GM18511 (cell line): ENCODE results near the gene TDRD12.
"Not testable (repeated sequence)": the region's sequence is repeated elsewhere in the genome, so short reads cannot be mapped to it uniquely, and the experiment has no call there.

Experiments
- ATAC-seq: cut with Tn5 transposase; IDR thresholded peaks from one replicate; pipeline ENCODE4 v1.9.1; 2021; ENCODE audit warnings: mild to moderate bottlenecking, moderate library complexity; ENCODE audit not compliant: unreplicated experiment

Gene TDRD12

DNA sequence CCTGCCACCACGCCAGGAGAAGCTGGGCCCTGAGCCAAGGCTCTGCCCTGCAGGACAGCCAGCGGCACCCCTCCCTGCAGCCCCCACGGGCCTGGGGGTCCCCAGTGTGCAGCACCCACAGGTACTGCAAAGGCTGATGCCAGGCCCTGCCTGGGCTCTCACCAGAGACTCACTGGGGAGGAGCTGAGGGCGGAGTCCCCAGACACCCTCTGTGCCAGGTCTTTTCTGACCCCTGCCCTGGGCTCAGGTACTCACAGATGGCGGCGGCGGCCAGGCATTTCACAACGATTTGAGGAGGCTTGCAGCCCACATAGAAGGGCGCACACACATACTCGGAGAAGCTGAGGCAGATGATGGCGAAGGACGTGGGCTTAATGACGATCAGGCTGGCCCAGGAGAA, 144.3 kb downstream of the TDRD12 start:
- no peak for ATAC-seq

DNA sequence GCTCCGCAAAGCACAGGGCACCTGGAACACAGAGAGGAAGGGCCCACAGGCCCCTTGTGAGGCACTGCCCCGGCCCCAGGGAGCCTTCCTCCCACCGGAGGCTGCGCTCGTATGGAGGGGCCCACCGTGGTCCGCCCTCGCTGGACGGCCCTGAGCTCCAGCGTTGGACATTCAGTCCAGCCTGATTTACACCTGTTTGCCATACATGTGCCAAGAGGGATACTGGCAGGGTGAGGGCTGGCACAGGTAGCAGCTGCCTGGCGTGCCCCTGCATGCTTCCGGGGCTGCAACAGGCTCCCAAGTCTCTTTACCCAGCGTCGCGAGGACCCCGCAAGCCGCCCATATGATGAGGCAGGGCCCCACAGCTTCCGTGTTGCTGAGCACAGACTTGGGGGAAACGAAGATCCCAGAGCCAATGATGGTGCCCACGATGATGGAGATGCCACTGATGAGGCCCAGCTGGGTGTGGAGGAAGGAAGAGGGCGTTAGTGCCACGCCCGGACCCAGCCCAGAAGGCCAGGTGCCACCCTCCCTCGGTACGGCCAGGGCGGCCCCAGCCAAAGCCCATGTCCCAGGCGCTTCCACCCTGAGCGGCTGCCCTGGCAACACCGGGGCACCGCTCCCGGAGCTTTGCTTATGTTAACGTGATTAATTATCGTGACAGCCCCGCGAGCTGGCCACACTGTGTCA, 144.9 kb downstream of the TDRD12 start:
- no peak for ATAC-seq

DNA sequence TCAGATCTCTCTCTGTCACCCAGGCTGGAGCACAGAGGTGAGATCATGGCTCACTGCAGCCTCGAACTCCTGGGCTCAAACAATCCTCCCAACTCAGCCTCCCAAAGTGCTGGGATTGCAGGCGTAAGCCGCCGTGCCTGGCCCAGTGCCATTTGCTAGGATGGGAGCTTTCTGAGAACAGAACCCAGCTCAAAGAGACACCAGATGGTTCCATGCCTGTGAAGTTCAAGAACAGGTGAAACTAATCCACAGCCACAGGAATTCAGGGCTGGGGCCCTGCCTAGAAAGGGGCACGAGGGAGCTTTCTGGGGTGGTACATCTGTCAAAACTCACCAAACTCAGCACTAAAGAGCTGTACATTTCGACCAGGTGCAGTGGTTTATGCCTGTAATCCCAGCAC, 145.8 kb downstream of the TDRD12 start:
- no peak for ATAC-seq

GRCh38 chr19:32866061-32866460, 146.5 kb downstream of the TDRD12 start:
- ATAC-seq = no peak

DNA sequence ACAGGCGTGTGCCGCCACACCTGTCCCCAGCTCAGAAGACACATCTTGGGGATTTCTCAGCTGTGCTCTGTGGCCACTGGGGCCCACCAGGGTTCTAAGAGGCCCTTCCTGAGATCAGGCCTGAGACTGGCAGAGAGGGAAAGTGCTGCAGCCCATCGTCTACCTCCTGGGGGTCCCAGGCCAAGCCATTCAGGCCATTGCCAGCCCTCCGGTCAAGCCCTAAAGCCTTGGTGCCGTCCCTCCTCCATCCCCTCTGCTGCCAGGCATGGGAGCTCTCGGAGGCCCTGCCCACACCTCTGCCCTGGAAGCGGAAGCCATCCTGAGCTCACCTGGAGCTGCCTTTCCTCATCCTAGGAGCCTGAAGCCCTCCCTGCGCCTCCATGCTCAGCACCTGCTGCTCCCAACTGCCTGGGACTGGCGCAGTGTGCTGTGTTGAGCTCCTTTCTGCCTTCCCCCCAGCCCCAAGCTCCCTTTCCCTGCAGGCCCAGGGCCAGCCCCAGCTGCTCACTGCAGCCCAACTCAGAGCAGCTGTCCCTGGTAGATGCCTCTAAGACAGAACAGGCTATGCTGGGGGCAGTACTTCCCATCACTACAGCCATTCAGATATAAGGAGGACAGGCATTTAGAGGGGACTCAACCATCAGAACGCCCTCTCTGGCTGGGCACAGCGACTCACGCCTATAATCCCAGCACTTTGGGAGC, 147.1 kb downstream of the TDRD12 start:
- ATAC-seq = no peak

- not testable (repeated sequence) for ATAC-seq
Measured at GRCh38 chr19:32867436-32867835, 147.9 kb downstream of the TDRD12 start.

DNA sequence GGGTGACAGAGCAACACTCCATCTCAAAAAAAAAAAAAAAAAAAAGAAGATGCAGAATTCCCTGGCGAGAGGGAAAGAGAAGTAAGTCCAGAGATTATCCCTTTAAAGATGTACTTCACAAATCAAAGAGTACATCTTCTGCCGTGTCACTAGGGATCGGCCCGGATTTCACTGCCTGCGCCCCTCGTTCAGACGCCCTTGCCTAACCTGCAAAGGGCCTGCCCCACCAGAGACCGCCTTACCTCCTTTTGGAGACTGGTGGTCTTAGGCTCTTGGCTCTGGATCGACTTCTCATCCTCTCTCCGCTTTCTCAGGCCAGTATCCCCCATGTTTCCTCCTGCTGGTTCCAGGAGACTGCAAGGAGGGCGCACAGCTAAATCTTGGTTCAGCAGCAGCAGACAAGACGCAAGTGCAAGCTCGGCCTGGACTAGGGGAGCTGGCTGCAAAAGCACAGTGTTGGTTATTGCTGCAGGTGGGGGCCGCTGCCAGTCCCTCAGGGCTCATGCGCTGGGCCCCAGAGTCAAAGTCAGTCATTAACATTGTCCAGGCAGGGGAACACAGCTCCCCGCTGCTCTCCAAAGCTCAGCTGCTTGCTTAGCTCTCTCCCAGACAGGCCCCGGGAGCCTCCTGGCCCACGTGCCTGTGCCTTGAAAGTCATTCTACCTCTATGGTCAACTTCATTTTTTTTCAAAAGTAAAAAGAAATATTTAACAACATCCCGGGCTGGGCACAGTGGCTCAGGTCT, 148.8 kb downstream of the TDRD12 start:
- no peak for ATAC-seq

DNA sequence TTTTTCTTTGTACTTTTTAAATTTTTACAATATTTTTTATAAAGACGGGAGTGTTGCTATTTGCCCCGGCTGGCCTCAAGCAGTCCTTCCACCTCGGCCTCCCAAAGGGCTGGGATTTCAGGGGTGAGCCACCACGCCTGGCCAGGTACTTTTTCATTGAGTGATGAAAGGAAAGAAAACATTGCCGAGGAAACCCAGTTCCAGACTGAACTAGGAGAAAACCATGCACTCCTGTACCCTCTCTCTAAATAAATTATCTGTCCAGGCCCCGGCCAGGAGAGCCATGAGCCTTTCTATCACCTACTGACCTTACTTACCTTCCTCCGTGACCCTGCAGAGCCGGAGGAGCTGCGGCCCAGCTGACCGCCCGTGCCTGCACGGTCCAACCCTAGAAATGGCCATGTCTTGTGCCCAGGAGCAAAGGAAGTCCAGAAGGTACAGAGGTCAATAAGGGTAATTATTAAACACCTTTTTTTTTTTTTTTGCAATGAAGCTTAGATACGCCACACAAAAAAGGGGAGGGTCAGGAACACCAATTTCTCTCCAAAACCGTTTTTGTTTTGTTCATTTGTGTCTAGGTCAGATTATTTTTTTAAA, 149.9 kb downstream of the TDRD12 start, which contains the start of gene SLC7A9:
TSS of gene SLC7A9 (minus strand) at position 399 of the 597 bp plus-strand sequence. CDS start 1,233 bp downstream, outside the sequence.
- no peak for ATAC-seq

- ATAC-seq = no peak
Measured at GRCh38 chr19:32869966-32870573, 150.5 kb downstream of the TDRD12 start.

GRCh38 chr19:32870981-32871451, 151.4 kb downstream of the TDRD12 start:
- ATAC-seq = no peak

GRCh38 chr19:32872391-32872790, 152.8 kb downstream of the TDRD12 start:
- no peak for ATAC-seq

DNA sequence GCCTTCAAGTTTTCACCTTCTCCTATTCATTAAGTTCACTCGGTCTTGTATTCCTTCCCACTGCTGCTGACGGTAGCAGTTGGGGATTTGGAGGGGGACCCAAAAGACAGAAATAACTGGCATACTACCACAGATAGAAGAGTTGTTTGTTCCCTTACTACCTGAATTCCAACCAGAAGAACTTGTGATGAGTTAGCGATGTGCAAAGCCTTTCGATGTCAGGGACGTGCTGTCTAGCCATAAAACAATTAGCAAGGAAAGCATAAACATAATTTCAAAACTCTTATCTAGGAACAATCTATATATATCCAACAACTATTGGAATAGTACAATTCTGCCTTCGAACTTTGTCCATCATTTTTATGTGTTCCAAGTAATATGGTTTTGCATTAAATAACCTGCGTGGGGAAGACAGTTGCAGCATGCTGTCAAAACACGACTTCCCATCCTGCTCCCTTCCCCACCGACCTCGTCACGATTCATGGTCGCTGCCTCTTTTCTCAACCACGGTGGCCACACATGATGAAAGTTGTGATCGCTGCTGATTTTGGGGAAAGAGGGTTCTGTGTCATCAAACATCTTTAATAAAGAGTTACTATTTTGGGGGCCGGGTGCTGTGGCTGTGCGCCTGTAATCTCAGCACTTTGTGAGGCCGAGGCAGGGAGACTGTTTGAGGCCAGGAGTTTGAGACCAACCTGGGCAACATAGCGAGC, 153.8 kb downstream of the TDRD12 start:
- no peak for ATAC-seq

DNA sequence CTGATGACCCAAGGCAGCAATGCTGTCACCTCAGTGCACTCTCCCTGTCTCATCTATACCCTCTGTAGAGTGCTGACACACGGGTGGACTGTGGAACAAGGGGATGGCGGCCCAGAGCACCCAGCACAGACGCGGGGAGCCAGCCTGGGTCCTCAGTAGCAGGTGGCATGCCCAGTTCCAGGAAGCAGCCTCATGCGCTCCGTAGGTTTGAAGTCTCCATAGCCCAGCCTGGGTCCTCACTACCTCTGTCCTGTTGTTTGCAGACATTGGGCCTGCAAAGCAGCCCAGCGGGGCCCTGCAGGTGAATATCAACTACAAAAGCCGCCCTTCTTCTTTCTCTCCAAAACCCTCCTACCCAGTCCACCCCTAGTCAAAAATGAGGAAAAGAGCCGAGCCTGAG, 155.0 kb downstream of the TDRD12 start:
- no peak for ATAC-seq

- ATAC-seq = no peak
Measured at GRCh38 chr19:32875428-32875827, 155.9 kb downstream of the TDRD12 start.

- ATAC-seq = no peak
Measured at GRCh38 chr19:32876236-32876918, 156.8 kb downstream of the TDRD12 start.

GRCh38 chr19:32876919-32877285, 157.3 kb downstream of the TDRD12 start:
- ATAC-seq = no peak
